ENCODE results near the gene OLIG2. TPM values are rescaled to one million over a fixed set of nuclear protein-coding genes. Genes with fewer than 3 reads are reported as not detected.

The OLIG2 gene
- total RNA-seq, 1 experiment from 2014 or later, result 0.79 TPM

- TF ChIP-seq, protein P1, sequence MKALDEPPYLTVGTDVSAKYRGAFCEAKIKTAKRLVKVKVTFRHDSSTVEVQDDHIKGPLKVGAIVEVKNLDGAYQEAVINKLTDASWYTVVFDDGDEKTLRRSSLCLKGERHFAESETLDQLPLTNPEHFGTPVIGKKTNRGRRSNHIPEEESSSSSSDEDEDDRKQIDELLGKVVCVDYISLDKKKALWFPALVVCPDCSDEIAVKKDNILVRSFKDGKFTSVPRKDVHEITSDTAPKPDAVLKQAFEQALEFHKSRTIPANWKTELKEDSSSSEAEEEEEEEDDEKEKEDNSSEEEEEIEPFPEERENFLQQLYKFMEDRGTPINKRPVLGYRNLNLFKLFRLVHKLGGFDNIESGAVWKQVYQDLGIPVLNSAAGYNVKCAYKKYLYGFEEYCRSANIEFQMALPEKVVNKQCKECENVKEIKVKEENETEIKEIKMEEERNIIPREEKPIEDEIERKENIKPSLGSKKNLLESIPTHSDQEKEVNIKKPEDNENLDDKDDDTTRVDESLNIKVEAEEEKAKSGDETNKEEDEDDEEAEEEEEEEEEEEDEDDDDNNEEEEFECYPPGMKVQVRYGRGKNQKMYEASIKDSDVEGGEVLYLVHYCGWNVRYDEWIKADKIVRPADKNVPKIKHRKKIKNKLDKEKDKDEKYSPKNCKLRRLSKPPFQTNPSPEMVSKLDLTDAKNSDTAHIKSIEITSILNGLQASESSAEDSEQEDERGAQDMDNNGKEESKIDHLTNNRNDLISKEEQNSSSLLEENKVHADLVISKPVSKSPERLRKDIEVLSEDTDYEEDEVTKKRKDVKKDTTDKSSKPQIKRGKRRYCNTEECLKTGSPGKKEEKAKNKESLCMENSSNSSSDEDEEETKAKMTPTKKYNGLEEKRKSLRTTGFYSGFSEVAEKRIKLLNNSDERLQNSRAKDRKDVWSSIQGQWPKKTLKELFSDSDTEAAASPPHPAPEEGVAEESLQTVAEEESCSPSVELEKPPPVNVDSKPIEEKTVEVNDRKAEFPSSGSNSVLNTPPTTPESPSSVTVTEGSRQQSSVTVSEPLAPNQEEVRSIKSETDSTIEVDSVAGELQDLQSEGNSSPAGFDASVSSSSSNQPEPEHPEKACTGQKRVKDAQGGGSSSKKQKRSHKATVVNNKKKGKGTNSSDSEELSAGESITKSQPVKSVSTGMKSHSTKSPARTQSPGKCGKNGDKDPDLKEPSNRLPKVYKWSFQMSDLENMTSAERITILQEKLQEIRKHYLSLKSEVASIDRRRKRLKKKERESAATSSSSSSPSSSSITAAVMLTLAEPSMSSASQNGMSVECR (CRISPR knock-in tag; IDR thresholded peaks at IDR 0.05; ENCODE audit: borderline replicate concordance), result no peak
- no peak for TF ChIP-seq ELF4 (CRISPR knock-in tag; IDR thresholded peaks at IDR 0.05; ENCODE audit: low read depth)
- TF ChIP-seq ZNF219 (CRISPR knock-in tag; IDR thresholded peaks at IDR 0.05; ENCODE audit: borderline replicate concordance), result no peak
- TF ChIP-seq, protein P2, sequence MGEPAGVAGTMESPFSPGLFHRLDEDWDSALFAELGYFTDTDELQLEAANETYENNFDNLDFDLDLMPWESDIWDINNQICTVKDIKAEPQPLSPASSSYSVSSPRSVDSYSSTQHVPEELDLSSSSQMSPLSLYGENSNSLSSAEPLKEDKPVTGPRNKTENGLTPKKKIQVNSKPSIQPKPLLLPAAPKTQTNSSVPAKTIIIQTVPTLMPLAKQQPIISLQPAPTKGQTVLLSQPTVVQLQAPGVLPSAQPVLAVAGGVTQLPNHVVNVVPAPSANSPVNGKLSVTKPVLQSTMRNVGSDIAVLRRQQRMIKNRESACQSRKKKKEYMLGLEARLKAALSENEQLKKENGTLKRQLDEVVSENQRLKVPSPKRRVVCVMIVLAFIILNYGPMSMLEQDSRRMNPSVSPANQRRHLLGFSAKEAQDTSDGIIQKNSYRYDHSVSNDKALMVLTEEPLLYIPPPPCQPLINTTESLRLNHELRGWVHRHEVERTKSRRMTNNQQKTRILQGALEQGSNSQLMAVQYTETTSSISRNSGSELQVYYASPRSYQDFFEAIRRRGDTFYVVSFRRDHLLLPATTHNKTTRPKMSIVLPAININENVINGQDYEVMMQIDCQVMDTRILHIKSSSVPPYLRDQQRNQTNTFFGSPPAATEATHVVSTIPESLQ (CRISPR knock-in tag; IDR thresholded peaks at IDR 0.05), result no peak
These were observed 8.3 kb downstream of the OLIG2 start (continued) for GRCh38 chr21:33033961-33034413.

DNA sequence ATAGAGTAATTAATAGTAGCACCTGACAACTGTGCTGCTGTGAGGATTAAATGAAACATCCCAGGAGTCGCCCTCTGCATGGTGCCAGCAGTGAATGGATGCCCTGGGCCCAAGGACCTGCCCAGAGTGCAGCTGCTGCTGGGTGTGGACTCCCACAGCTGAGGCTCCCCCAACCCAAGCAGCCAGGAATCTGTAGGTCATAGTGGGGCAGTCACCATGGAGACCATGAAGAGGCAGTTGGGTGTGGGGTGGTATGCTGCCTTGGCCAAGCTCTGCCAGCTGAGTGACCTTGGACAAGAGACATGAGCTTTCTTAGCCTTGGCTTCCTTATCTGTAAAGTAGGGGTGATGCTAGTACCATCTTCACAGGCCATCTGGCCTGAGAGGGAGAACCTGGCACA is 9.4 kb downstream of the OLIG2 start:
- TF ChIP-seq, protein P3, sequence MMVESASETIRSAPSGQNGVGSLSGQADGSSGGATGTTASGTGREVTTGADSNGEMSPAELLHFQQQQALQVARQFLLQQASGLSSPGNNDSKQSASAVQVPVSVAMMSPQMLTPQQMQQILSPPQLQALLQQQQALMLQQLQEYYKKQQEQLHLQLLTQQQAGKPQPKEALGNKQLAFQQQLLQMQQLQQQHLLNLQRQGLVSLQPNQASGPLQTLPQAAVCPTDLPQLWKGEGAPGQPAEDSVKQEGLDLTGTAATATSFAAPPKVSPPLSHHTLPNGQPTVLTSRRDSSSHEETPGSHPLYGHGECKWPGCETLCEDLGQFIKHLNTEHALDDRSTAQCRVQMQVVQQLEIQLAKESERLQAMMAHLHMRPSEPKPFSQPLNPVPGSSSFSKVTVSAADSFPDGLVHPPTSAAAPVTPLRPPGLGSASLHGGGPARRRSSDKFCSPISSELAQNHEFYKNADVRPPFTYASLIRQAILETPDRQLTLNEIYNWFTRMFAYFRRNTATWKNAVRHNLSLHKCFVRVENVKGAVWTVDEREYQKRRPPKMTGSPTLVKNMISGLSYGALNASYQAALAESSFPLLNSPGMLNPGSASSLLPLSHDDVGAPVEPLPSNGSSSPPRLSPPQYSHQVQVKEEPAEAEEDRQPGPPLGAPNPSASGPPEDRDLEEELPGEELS (CRISPR knock-in tag; IDR thresholded peaks at IDR 0.05), result no peak
- TF ChIP-seq ZNF232 (CRISPR knock-in tag; IDR thresholded peaks at IDR 0.05) (no peak), GABPB1 (CRISPR knock-in tag; IDR thresholded peaks at IDR 0.05) (no peak), ZSCAN18 (CRISPR knock-in tag; IDR thresholded peaks at IDR 0.05) (no peak), ZNF423 (CRISPR knock-in tag; IDR thresholded peaks at IDR 0.05) (peak; percentile 46; the same call in 1 of the 2 replicates)
- peaks cover 85% of the 10 kb centered on the region for H3K27me3 Mint-ChIP-seq (ENCODE audit: low read depth)
- CTCF ChIA-PET, result interaction anchor here (1.0 to 6.5 kb wide), 3 partner anchors 9 to 92 kb away, joined by 3 to 28 read pairs (median 12); partner anchors contain the start of gene OLIG2

GRCh38 chr21:33036430-33037162 is 10.9 kb downstream of the OLIG2 start:
- CTCF ChIA-PET, result interaction anchor here (0.7 to 6.5 kb wide), 5 partner anchors 11 to 96 kb away, joined by 3 to 28 read pairs (median 4); partner anchors contain the start of gene OLIG2
- H3K27me3 Mint-ChIP-seq (ENCODE audit: low read depth), result peaks cover 77% of the 10 kb centered on the region
- no peak overlapping the region for H3K27ac Mint-ChIP-seq
- ATAC-seq (peak; percentile 13), DNase-seq (ENCODE audit: low spot score) (no peak)
- POLR2A ChIA-PET, result interaction anchor here (0.5 kb wide), 1 partner anchor 11 kb away, joined by 3 read pairs; the partner anchor contains the start of gene OLIG2
- no peaks in the 10 kb centered on the region for H3K36me3 Mint-ChIP-seq
- 0 out of 2 replicates have a peak, but pooled peaks cover 6% of the 10 kb centered on the region for H3K9me3 Mint-ChIP-seq
- H3K4me1 Mint-ChIP-seq, result peaks cover 41% of the 10 kb centered on the region
- H3K4me3 Mint-ChIP-seq, result no peak overlapping the region
- TF ChIP-seq MYBL2 (CRISPR knock-in tag; IDR thresholded peaks at IDR 0.05) (no peak), ZNF396 (CRISPR knock-in tag; IDR thresholded peaks at IDR 0.05; ENCODE audit: borderline replicate concordance) (no peak), RORB (CRISPR knock-in tag; IDR thresholded peaks at IDR 0.05) (no peak), ZBTB21 (CRISPR knock-in tag; IDR thresholded peaks at IDR 0.05; ENCODE audit: borderline replicate concordance) (no peak), NFATC4 (CRISPR knock-in tag; IDR thresholded peaks at IDR 0.05) (no peak), NR3C1 (CRISPR knock-in tag; conservative IDR thresholded peaks at IDR 0.05; ENCODE audit: low read depth) (no peak), SP1 (CRISPR knock-in tag; conservative IDR thresholded peaks at IDR 0.05) (no peak), STAT6 (CRISPR knock-in tag; conservative IDR thresholded peaks at IDR 0.05; ENCODE audit: low read depth) (no peak)
- TF ChIP-seq, protein P2 (CRISPR knock-in tag; IDR thresholded peaks at IDR 0.05), result no peak

More for the DNA sequence above, 9.4 kb downstream of the OLIG2 start:
- DNase-seq (ENCODE audit: low spot score), result no peak
- peak; percentile 4 for ATAC-seq
- Mint-ChIP-seq H3K27ac (no peak overlapping the region), H3K4me3 (no peak overlapping the region), H3K9me3 (0 out of 2 replicates have a peak, but pooled peaks cover under 1% of the 10 kb centered on the region), H3K36me3 (no peaks in the 10 kb centered on the region), H3K4me1 (peaks cover 42% of the 10 kb centered on the region)
- POLR2A ChIA-PET, result no interaction called here
